HG03442 (cell line): ENCODE results near the gene CLK2.
"Not testable (repeated sequence)": the region's sequence is repeated elsewhere in the genome, so short reads cannot be mapped to it uniquely, and the experiment has no call there.

Source experiments
- ATAC-seq: cut with Tn5 transposase; IDR thresholded peaks from one replicate; pipeline ENCODE4 v1.9.1; 2021; ENCODE audit warnings: mild to moderate bottlenecking, moderate library complexity; ENCODE audit not compliant: unreplicated experiment

The CLK2 gene

GRCh38 chr1:155297384-155297783 is 24.1 kb upstream of the CLK2 start:
- ATAC-seq, result no peak

GRCh38 chr1:155296661-155297060 is 23.4 kb upstream of the CLK2 start:
- no peak for ATAC-seq

GRCh38 chr1:155295942-155296267 is 22.6 kb upstream of the CLK2 start:
- no peak for ATAC-seq

- no peak for ATAC-seq
Observed at GRCh38 chr1:155295183-155295941, 22.1 kb upstream of the CLK2 start.

DNA sequence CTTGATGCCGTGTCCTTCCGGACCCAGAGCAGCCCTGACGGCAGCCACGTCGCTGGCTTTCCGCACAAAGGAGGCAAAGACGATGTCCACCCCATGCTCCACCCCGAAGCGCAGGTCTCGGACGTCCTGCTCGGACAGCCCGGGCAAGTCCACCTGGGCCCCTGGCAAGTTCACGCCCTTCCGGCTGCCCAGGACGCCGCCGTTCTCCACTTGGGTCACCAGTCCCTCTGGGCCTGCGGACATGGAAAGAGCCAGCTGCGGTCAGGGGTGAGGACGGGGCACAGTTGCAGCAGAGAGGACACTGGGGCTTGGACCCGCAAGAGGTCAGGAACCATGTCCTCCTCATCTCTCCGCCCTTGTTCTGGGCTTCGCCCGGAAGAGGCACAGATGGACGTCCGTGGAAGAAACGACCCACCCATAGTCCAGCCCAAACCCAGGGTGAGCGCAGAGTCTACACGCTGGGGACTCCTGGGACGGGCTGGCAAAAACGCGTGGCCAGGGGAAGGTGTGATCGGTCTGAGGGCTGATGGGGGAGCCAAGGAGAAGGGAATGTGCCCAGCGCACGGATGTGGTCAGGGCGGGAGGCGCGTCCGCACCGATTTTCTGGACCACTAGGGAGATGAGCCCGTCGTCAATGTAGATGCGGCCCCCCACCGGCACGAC is 21.3 kb upstream of the CLK2 start:
- ATAC-seq, result no peak

- ATAC-seq, result no peak
Observed at GRCh38 chr1:155293086-155293749, 19.9 kb upstream of the CLK2 start.

- ATAC-seq, result not testable (repeated sequence)
Observed at GRCh38 chr1:155291006-155291405, 17.7 kb upstream of the CLK2 start.

DNA sequence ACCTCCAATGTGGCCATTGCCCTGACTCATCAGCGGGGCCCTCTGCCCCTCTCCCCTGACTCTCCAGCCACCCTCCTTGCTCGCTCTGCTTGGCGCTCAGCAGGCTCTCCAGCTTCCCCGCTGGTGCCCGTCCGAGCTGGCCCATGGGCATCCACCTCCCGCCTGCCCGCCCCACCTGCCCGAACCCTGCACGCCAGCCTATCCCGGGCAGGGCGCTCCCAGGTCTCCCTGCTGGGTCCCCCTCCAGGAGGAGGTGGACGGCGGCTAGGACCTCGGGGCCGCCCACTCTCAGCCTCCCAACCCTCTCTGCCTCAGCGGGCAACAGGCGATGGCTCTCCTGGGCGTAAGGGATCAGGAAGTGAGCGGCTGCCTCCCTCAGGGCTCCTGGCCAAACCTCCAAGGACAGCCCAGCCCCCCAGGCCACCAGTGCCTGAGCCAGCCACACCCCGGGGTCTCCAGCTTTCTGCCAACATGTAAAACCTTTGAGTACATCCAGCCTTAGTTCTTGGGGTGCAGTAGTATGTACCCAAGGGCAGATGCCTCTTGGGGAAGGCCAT is 14.8 kb upstream of the CLK2 start:
- ATAC-seq, result no peak

GRCh38 chr1:155286544-155286943 is 13.2 kb upstream of the CLK2 start:
- no peak for ATAC-seq

GRCh38 chr1:155285631-155286044 is 12.3 kb upstream of the CLK2 start:
- no peak for ATAC-seq

- no peak for ATAC-seq
Observed at GRCh38 chr1:155285063-155285462, 11.8 kb upstream of the CLK2 start.

GRCh38 chr1:155284476-155284875 is 11.2 kb upstream of the CLK2 start:
- no peak for ATAC-seq

DNA sequence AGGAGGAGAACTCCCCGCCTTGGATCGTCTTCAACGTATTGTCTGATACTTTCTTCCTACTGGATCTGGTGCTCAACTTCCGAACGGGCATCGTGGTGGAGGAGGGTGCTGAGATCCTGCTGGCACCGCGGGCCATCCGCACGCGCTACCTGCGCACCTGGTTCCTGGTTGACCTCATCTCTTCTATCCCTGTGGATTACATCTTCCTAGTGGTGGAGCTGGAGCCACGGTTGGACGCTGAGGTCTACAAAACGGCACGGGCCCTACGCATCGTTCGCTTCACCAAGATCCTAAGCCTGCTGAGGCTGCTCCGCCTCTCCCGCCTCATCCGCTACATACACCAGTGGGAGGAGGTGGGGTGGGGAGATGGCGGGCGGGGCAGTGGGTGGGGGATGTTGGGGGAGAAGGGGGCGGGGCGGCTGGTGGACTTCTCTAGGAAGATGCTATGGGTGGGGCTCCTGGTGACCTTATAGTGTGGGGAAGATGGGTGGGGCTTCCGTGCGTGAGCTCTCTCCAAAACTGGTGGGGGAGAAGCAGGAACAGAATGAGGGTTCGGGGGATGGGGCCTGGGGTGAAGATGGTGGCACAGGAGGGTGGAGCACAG is 9.3 kb upstream of the CLK2 start:
- ATAC-seq, result no peak

- ATAC-seq, result no peak
Observed at GRCh38 chr1:155279268-155279667, 6.0 kb upstream of the CLK2 start.

DNA sequence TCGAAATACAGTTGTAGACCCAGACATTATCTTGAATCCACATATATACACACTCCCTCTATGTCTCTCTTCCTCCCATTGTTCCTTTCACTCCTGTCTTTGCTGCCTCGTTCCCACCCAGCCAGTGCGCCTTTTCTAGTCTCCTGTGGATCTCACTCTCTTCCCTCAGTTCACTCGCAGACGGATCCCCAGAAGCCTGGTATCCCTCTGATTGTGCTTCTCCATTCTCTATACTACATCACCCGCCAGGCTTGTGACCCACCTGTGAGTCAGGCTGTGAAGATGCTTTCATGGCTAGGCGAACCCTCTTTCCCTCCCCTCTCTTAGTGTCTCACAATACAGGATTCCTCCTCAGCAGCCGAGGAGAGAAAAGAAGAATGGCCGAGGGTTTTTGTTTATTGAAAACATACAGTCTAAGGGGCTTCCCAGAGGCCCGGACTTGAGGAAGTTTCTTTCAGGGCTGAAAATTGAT is 5.4 kb upstream of the CLK2 start:
- ATAC-seq, result no peak

- no peak for ATAC-seq
Observed at GRCh38 chr1:155277902-155278688, 4.8 kb upstream of the CLK2 start.

GRCh38 chr1:155277070-155277901 is 4.0 kb upstream of the CLK2 start, which contains the start of gene HCN3:
HCN3 (plus strand) TSS chr1:155277463; CDS start chr1:155277591, 128 bp downstream.
- ATAC-seq, result peak; percentile 57

GRCh38 chr1:155272466-155273342 is 600 bp downstream of the CLK2 start:
- peak; percentile 17 for ATAC-seq

- no peak for ATAC-seq
Observed at GRCh38 chr1:155269381-155269780, 3.9 kb downstream of the CLK2 start.
